Activated CD8-positive, alpha-beta memory T cell treated with anti-CD3 and anti-CD28 coated beads, Interleukin-2, amount 50 U/mL, for 1 hour (primary cell): ENCODE data around the gene PTPRF.
"Not testable (repeated sequence)": the region's sequence is repeated elsewhere in the genome, so short reads cannot be mapped to it uniquely, and the experiment has no call there.

Experiments used
- DNase-seq: peaks from one replicate; pipeline ENCODE4 v3.0.0-alpha.2; 2020; ENCODE audit errors: extremely low read depth

PTPRF gene

DNA sequence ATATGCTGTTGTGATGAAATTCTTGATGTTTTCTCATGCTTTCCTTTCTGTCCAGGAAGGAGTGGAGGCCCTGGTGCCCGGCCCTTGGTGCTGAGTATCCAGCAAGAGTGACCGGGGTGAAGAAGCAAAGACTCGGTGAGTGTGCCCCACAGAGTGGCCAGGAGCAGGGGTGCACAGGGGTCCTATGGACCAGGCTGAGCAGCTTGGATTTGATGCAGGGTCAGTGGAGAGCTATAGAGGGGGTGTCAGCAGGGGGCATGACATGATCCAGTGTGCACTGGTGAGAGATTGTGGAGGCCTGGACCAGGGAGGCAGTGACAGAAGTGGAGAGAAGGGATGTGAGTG, 7.4 kb downstream of the PTPRF start:
- no peak for DNase-seq

DNA sequence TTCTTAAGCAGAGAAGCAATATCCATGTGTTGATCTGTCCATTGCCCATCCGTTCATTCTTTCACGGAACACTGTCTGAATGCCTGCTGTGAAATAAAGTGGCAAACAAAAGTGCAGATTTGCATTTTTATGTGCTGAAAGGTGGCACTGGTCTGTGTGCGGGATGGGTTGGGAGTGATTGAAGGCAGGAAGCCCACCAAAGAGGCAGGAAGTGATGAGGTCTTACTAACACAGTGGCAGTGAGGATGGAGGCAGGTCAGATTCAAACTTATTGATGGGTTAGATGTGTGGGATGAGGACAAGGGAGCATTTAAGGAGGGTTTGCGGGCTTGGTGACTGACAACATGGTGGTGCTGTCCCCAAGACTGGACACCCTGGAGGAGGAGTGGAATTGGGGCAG, 8.3 kb downstream of the PTPRF start:
- no peak for DNase-seq

DNA sequence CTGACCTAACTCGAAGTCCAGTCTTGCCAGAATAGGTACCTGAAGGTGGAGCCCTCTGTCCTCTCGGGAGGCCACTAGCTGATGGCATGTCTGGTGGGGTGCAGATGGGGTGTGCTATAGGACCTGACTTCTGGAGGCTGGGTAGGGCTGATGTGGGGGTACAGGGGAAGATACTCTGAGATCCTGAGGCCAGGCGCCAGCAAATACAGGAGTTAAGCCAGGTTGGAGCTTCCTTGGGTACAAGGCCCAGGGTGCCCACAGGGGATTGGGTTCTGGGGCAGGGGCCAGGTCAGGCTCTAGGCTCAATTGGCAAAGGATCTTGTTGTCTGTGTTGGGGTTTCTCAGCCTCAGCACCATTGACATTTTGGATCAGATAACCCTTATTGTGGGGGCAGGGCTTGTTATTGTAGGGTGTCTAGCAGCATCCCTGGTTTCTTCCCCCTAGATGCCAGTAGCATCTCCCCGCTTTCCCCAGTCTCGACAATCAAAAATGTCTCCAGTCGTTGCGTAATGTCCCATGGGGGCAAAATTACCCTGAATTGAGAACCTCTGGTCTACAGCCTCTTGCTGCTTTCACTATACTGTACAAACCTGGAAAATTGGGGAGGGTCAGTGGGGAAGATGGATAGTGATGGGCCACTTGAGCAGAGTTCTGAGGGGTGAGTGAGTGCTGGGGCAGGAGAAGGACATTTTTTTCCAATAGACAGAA, 9.2 kb downstream of the PTPRF start:
- DNase-seq = no peak

DNA sequence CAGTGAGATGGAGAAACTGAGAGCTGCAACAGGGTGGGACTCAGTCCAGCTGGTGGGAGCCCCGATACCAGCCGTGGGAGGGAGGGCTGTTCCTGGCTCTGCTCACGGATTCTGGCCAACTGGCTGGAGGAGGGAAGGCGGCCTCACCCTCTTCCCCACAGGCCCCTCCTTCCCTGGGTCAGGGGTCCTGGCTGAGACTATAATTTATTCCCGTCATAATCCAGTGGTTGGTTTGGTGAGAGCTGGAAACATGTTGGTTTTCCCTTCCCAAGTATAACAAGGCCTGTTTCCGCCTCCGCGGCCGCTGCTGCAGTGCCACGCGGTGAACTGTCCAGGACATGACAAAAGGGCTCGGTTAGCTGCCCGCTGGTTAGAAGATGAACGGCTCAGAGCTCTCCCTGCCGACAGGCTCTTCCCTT, 10.0 kb downstream of the PTPRF start:
- no peak for DNase-seq

DNA sequence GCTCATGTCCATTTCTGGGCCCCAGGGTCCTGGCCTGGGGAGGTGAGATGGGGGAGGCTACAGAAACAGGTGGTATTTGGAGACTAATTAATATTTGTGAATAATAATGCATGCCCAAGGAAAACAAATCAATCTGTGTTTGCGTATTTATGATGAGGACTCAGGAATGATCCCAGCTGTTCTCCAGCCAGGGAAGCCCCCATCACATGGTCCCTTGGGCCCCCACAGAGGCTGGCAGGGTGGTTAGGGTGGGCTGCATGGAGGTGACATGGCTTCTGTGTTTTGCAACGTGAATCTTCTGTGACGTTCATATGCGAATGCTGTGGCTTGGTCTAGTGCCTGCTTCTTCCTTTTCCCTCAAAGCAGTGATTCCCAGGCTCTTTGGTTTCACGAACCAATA, 10.5 kb downstream of the PTPRF start:
- DNase-seq = no peak

DNA sequence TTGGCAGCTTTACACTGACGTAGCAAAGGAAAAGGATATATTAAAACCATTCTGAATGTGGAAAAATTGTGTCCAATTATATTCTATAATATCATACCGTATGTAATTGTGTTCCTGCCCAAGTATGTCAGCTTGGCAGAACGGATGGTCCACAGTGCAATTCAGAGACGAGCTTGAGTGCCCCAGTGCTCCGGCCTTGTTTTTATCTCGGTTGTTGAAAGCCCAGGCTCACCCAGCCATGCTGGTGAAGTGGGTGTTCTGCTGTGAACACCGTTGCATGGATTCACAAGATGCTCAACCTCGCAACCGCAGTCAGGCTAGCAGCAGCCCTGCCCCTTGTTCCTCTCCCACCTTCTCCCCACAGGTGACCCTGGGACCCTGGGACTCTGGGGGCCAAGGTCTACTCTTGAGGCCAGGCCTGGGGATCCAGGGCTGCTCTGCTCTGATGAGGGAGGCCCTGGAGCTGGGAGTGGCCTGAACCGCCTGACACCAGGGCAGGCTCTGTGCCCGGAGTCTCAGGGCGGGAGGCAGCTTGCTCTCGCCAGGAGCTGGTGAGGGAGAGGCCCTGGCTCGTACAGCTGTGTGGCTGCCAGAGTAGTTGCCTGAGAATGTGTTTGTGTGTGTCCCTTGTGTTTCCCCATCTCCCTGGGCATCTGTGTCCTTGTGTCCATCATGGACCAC, 11.2 kb downstream of the PTPRF start:
- no peak for DNase-seq

DNA sequence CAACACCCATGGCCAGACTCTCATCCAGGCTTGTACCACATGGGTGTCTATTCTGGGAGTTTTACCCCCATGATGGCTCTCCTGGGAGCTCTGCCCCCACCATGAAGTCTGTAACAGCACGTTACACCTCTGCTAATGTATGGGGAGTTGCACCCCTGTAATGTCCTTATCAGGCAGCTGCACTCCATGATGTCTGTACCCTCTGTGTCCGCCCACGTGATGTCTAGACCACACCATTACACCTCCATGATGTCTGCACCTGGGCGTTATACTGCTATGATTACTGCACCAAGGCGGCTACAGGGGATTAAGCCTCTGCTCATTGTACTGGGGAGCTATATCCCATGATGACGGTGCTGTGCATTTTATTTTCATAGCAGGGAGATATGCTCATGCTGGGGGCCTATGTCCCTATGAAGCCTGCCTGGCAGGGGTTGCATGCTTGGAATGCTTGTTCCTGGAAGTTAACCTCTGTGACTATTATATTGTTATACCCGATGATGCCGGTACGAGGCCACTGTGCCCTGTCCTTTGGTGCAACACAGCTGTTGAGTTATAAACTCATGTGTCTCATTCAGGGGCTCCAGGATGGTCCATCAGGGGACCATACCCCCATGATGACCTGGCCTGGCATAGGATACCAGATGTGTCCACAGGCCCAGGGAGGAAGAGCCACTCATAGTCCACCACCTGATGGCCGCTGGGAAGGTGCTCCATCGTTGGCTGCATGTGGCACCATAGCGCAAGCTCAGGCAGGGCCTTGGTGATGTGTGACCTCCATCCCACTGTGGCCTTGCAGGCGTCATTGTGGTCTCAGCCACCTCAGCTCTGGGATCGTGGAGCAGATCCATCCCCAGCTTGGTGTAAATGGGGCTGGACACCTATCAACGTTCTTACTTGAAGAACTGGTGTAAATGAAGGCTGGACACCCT, 12.1 kb downstream of the PTPRF start:
- no peak for DNase-seq

DNA sequence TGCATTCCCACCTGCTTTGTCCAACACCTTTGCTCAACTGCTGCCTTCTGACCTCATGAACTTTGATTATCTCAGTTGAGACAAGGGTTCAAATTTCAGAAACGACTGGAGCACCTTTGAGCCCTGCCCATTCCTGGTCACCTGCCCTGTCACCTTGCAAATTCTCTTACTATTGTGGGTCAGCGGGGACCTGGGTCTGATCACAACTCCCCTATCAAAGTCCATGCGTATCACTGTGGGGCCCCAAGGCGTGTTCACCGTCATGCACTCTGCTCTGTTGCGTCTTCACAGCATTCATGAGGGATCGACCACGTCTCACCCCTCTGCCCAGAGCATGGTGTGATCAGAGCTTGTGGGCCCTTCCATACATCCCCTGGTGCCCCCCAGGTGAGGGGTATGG, 12.9 kb downstream of the PTPRF start:
- no peak for DNase-seq

DNA sequence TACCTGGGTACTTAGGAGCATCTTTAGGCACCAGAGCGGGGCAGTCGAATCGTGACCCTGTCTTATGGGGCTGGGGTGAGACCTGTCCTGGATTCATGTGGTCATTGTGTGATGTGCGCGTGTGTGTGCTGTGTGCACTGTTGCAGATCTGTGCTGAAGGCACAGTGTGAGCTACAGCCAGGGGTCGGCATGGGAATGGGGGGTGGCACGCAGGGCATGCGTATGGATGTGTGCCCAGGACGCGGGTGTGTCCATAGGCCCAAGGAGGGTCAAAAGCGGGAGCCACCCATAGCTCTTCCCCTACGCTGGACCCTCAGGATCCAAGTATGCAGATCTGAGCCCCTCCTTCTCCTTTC, 14.6 kb downstream of the PTPRF start:
- no peak for DNase-seq

DNA sequence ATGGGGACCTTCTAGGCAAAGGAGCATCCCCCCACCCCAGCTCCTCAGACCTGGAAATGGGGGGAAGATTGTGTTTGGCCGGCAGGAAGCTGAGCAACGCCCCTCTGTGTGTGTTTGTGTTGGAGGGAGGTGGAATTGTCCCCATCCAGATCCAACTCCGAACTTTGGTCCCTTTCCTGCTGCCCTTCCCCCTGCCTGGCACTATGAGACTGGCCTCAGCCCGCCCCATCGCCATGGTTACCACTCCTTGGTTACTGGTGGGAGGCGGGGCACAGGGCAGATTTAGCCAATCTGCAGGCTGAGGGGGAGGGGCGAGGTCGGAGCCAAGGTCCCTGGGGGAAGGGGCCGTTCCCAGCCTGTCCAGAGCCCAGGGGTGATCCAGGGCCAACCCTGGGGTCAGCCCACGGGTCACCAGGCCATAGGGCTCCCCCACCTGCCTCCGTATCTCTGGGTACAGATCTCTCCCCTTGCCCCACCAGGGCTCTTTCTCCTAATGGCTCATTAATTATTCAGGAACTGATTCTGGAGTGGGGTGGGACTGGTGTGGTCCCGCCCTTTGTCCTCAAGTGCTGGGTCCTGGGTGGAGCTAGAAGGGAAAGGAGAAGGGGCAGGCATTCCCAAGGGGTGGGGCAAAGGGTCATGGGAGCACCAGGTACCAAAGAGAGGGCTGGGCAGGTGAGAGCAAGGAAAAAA, 15.2 kb downstream of the PTPRF start:
- DNase-seq = no peak

DNA sequence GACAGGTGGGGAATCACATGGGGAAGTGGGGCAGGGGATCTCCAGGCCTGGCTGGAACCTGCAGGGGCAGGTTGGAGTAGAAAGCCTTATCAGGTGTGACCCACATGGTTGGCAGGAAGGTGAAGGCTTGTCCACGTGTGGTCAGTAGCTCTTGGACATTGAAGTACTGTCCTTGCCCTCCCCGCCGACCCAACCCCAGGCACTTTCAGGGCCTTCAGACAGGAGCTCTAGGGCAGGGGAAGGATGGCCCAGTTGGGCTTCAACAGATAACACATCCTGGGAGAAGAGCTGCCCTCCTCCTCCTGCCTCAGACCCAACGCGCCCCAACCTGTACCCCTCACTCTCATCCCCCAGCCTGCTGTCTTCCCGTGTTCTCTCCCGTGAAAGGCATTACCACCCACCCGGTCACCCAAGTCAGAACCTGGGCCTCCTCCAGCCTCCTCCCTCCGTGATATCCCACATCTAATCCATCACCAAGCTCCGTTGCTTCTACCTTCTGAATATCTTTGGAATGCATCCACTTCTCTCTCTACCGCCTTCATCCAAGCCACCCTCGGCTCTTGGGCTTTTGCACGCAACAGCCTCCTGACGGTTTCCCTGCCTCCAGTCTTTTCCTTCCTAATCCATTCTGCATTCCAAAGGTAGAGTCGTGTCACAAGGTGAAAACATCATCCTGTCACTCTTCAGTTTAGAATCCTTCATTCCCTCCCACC, 15.9 kb downstream of the PTPRF start:
- DNase-seq = no peak

DNA sequence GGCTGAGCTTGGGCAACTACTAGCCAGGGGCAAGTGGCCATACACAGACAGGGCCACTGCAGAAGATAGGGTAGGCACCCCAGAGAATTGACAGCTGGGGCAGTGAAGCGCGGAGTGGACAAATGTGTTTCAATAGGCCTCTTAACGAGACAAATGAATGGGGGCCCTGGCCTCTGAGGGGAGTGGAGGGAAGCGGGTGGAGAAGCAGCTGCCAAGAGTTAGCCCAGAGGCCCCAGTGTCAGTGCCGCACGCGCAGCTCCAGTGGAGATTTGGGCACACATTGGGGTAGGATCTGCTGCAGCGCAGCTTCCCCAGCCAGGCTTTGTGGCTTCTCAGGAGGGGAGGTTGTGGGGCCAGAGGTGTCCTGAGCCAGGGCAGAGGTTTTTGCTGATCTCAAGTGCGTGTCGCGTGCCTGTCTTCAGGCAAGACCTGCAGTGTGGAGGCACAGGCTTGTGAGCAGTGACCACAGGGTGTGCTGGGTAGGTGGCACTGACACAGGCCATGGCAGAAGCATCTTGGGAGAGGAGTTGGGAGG, 16.9 kb downstream of the PTPRF start:
- no peak for DNase-seq

DNA sequence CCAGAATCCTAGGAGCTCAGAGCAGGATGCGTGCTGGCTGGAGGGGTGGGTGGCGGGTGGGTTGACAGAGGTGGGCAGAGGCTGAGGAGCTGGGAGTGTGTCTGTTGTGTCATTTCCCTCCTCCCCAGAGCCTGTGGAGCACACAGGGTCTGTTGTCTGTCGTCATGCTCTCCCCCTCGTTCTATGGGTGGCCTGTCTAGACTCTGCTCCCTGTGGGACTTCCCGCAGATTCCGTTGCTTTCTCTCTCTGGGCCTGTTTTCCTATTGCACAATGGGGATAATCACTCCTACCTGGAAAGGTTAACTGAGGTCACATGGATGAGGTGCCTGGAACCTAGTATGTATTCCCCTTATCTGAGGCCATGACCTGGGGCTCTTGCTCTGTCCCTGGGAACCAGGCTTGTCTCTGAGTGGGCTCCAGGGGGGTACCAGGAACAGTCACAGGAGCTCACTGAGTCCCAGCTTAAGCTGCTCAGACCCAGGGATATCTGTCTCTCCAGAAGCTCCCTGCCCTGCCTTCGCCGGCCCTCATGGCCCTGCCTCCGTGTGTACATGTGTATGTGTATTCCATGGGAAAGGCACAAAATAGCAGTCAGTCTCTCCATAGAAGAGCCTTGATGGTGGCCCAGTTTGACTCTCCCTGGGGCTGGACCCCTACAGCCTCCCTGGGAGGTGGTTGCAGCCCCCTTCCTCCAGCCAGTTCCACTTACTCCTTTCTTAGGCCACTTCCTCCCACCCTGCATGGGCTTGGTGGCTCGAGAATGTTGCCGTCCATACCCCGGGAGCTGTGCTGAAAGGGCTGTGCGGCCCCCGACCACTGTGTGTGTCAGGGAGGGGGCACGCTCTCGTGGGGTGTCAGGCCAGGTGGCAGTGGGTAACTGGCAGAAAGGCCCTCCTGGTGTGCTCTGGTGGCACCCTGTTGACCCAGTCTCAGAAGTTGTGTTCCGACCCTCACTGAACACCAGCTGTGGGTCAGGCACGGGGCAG, 17.9 kb downstream of the PTPRF start:
- DNase-seq = no peak

DNA sequence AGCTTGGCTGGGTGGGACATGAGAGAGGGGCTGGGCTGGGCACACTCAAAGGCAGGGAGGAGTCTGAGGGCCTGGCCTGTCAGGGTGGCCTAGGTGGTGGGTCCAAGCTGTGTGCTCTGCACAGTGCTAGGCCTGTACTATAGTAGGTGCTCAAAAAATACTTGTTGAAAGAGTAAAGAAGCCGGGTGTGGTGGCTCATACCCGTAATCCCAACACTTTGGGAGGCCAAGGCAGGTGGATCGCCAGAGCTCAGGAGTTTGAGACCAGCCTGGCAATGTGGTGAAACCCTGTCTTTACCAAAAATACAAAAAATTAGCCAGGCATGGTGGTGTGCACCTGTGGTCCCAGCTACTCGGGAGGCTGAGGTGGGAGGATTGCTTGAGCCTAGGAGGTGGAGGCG, 18.7 kb downstream of the PTPRF start:
- DNase-seq = not testable (repeated sequence)

DNA sequence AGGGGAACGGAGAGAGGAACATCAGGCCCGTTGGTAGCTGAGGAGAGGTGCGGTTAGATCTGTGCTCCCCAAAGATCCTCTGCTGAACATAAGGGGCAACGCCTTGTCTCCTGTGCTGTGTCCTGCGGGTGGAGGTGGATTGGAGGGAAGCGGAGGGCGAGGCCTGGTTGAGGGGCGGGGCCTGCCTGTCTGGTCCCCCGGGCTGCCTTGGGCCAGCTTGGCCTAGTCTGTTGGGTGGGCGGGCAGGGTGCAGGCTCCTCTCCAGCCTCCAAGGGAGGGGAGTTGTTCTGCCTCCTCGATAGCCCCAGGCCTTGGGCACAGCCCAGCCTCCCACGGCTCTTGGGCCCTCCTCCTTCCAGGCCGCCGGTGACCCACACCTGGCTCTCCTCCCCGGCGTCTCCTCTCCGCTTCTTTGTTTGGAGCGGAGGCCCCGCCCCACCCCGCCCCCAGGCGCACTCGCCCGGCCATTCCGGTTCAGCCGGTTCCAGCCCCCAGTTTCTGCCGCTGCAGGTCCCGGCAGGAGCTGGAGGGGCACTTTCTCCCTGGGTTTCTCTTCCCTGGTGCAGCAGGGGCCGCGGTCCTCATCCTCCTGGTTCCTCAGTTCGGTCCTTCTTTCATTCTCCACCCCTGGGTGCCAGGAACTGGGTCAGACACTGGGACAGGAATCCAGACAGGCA, 19.4 kb downstream of the PTPRF start:
- no peak for DNase-seq

DNA sequence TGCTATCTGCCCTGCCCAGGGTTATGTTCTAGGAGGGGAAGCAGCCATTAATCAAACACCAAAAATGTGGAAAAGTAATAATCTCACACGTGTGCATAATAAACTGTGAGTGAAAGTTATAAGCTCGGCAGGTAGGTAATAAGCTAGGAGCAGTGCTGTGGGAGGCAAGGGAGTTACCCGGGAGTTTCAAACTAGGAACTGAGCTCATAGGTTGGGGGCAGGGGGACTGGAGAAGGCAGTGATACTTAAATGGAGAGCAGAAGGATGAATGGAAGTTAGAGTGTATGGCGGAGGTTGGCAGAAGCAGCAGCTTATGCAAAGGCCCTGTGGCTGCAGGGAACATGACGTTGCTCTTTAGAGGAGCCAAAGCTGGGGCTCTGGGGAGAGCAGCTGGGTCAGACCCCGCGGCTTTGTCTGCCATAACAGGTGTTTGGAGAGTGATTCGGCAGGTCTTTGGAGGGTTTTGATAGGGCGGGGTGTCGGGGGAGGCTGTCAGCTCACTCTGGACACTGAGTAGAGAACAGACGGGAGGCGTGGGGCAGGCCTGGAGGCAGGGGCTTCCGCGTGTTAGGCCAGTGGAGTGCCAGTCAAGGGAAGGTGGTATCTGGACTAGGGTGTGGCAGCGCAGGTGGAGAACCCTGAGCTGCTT, 20.0 kb downstream of the PTPRF start:
- no peak for DNase-seq

DNA sequence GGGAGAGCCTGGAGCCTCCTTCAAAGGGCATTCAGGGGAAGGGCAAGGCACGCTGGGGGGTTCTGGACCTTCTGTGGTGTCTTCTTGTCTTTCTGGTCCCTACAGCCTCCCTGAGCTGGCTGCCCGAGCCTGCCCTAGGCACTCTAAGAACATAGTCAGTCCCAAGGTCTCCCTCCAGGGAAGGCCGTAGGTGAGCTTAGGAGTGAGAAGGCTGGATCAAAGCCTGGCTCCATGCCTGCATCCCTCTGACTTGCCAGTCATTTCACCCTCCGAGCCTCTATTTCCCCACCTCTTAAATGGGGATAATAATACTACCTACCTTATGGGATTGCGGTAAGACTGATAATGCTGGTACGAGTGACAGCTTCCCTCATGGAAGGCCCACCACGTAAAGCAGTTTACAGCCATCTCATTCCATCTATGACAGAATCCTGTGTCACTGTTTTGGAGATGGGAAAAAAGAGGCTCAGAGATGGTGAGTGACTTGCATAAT, 20.8 kb downstream of the PTPRF start:
- no peak for DNase-seq

DNA sequence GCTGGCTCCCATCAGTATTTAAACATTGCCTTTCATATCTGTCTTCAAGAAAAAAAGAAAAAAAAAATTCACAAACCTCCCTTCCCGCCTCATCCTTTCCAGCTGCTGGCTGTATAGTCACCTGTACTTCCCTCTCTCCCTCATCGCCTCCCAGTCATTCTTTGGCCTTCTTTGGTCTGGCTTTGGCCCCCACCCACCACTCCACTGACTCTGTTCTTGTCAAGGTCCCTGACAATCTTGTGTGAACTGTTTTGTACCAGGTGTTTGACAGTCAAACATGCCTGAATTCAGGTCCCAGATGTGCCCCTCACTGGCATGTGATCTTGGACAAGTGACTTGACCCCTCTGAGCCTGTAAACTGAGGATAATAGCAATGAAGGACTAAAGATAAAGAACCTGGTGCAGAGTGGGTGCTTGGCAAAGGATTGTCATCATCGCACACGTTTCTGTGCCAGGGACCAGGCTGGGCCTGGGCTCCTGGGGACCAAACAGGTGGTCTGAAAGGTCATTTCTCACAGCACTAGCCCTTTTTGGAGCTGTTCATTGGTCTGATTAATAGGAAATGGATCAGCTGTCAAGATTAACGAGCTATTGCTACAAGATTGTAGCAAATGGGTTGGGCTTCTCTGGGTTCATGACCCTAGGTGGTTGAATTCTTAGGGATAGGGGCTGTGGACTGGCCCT, 21.5 kb downstream of the PTPRF start:
- DNase-seq = no peak
